ENCODE results near the gene LYVE1.

DNA sequence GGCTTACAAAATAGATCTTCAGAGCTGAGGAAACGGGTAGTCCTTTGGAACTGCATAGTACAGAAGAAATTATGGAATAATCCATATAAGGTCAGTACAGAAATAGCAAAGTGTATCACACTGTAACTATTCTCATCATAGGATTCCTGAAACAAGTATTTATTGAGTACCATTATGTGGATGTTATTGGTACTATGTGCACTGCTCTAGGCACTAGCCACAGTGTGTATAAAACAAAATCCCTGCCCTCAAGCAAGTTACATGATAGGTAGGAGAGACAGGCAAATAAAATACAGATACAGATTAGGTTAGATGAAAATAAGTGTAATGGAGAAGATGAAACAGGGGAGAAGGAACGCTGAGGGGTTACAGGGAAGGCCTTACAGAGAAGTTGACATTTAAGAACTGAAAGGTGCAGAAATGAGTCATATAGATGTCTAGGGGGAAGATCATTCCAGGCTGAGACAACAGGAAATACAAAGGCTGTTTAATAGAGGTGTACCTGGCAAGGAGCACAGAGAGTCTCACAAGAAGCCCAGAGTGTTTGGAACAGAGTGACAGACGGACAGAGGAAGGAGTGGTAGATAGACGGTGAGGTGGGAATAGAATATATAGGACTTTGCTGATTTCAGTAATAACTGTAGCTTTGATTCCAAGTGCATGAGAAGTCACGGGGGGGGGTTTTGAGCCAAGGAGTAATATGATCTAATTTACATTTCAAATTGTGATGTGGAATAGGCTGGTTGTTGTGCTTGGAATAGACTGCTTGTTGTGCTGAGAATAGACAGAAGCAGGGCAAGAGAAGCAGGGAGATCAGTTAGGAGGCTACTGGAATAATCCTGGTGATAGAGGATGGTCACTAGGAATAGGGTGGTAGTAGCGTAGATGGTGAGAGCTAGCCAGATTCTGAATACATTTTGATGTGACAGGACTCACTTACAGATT, 41.2 kb downstream of the LYVE1 start:
- TF ChIP-seq, protein P1, sequence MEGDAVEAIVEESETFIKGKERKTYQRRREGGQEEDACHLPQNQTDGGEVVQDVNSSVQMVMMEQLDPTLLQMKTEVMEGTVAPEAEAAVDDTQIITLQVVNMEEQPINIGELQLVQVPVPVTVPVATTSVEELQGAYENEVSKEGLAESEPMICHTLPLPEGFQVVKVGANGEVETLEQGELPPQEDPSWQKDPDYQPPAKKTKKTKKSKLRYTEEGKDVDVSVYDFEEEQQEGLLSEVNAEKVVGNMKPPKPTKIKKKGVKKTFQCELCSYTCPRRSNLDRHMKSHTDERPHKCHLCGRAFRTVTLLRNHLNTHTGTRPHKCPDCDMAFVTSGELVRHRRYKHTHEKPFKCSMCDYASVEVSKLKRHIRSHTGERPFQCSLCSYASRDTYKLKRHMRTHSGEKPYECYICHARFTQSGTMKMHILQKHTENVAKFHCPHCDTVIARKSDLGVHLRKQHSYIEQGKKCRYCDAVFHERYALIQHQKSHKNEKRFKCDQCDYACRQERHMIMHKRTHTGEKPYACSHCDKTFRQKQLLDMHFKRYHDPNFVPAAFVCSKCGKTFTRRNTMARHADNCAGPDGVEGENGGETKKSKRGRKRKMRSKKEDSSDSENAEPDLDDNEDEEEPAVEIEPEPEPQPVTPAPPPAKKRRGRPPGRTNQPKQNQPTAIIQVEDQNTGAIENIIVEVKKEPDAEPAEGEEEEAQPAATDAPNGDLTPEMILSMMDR (conservative IDR thresholded peaks at IDR 0.05), result no peak
- no peak for TF ChIP-seq EZH2 (IDR thresholded peaks at IDR 0.05; ENCODE audit: low read depth)
